T-helper 2 cell (primary cell): ENCODE results near the gene C1orf159.

ENCODE experiments used
- DNase-seq, 5 experiments: peaks; one replicate each; pipeline versions ENCODE4 v3.0.0 to v3.0.0-alpha.2; 2012 to 2022

The C1orf159 gene

GRCh38 chr1:1051127-1051810, 64.6 kb downstream of the C1orf159 start:
- no peak for DNase-seq

- DNase-seq: no peak
These were observed 65.3 kb downstream of the C1orf159 start for GRCh38 chr1:1050577-1051052.

GRCh38 chr1:1049318-1050165, 66.3 kb downstream of the C1orf159 start:
- DNase-seq: no peak

GRCh38 chr1:1048765-1049164, 67.1 kb downstream of the C1orf159 start:
- no peak for DNase-seq

GRCh38 chr1:1047963-1048362, 67.9 kb downstream of the C1orf159 start:
- no peak for DNase-seq

GRCh38 chr1:1047407-1047806, 68.5 kb downstream of the C1orf159 start:
- no peak for DNase-seq

- DNase-seq: no peak
These were observed 69.1 kb downstream of the C1orf159 start for GRCh38 chr1:1046767-1047166.

GRCh38 chr1:1046243-1046642, 69.6 kb downstream of the C1orf159 start:
- DNase-seq: no peak

- no peak for DNase-seq
These were observed 70.8 kb downstream of the C1orf159 start for GRCh38 chr1:1045129-1045528.

GRCh38 chr1:1044455-1045078, 71.3 kb downstream of the C1orf159 start:
- DNase-seq: no peak

GRCh38 chr1:1043921-1044320, 72.0 kb downstream of the C1orf159 start:
- DNase-seq: no peak

GRCh38 chr1:1043411-1043810, 72.5 kb downstream of the C1orf159 start:
- DNase-seq: no peak

GRCh38 chr1:1042835-1043234, 73.1 kb downstream of the C1orf159 start:
- no peak for DNase-seq

- no peak for DNase-seq
These were observed 74.0 kb downstream of the C1orf159 start for GRCh38 chr1:1041873-1042272.

GRCh38 chr1:1041092-1041523, 74.8 kb downstream of the C1orf159 start:
- no peak for DNase-seq

- DNase-seq: peak; percentile 60 to 93 (median 72)
These were observed 75.6 kb downstream of the C1orf159 start for GRCh38 chr1:1040004-1040991.

GRCh38 chr1:1039145-1039910, 76.6 kb downstream of the C1orf159 start:
- DNase-seq: peak in 1 of 5 experiments; percentile 59

GRCh38 chr1:1038694-1039093, 77.2 kb downstream of the C1orf159 start:
- DNase-seq: no peak

GRCh38 chr1:1037366-1038327, 78.2 kb downstream of the C1orf159 start:
- no peak for DNase-seq

- DNase-seq: no peak
These were observed 80.5 kb downstream of the C1orf159 start for GRCh38 chr1:1035291-1035943.
